Mammary epithelial cell (primary cell): Measurements from ENCODE around the gene MAPKAPK3.

Experiments
- EZH2 ChIP-seq: IDR thresholded peaks from 2 replicates; pipeline ENCODE4 v1.6.1; 2012; ENCODE audit warnings: low read length, inconsistent platforms, borderline replicate concordance
- TF ChIP-seq, protein P1 (sequence below), 2 donors: IDR thresholded peaks in 1 of 2; conservative IDR thresholded peaks in 1 of 2; 2 replicates each; pipeline ENCODE4 v1.5.1; 2011 to 2012; ENCODE audit warnings: inconsistent platforms in 2 of 2, low read length in 2 of 2, mild to moderate bottlenecking in 2 of 2, control low read depth in 1 of 2, low read depth in 1 of 2; ENCODE audit not compliant: insufficient read depth in 1 of 2; ENCODE audit errors: extremely low read depth in 1 of 2

DNA sequence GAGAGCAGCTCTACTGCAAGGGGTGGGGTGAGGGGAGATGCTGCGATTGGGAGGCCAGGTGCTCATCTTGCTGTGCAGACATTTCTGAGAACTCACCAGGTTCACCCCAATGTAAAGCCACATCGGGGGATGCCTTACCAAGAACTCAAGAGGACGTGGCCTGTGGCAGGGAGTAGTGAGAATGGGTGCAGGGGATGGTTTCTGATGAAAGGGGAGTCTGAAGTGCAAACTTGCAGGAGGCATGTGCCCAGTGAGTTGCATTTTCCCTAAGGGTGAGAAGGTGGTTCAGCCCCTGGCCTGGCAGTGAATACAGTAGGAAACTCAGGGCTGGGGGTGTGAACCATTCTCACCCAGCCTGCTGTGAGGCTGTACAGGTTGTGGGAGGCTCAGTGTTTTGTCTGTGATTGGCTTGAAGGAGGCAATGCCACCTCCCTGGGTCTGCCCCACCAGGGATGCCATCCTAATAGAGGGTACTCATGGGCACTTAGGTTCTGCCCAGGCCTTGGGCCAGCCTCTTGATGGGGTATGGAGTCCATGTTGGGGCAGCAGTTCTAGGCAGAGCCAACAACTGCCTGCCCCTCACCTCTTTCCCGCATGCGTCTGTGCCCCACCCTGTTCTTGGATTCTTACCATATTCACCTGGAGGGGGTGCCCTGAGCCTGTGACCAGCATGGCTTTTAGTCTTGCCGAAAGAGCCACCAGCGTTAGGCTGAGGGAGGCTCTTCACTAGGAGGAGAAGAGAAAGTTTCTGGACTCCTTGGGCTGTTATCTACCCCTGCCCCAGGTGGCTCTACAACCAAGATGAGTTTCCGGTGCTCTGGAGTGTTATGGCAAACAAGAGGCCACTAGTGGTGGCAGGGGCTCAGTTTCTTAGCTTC lies 43.1 kb upstream of the MAPKAPK3 start:
- TF ChIP-seq, protein P1, sequence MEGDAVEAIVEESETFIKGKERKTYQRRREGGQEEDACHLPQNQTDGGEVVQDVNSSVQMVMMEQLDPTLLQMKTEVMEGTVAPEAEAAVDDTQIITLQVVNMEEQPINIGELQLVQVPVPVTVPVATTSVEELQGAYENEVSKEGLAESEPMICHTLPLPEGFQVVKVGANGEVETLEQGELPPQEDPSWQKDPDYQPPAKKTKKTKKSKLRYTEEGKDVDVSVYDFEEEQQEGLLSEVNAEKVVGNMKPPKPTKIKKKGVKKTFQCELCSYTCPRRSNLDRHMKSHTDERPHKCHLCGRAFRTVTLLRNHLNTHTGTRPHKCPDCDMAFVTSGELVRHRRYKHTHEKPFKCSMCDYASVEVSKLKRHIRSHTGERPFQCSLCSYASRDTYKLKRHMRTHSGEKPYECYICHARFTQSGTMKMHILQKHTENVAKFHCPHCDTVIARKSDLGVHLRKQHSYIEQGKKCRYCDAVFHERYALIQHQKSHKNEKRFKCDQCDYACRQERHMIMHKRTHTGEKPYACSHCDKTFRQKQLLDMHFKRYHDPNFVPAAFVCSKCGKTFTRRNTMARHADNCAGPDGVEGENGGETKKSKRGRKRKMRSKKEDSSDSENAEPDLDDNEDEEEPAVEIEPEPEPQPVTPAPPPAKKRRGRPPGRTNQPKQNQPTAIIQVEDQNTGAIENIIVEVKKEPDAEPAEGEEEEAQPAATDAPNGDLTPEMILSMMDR (conservative IDR thresholded peaks at IDR 0.05 in 1 of 2, IDR thresholded peaks at IDR 0.05 in 1 of 2; ENCODE audit: extremely low read depth in 1 of 2, insufficient read depth in 1 of 2, low read depth in 1 of 2, low read length in 2 of 2) = no peak
- no peak for TF ChIP-seq EZH2
